Keratinocyte (primary cell): ENCODE data around the gene CFAP100. TPM values are rescaled to one million over a fixed set of nuclear protein-coding genes. Genes with fewer than 3 reads are reported as not detected.

Source experiments
- DNase-seq: peaks from one replicate; pipeline ENCODE4 v3.0.0-alpha.2; 2011; ENCODE audit warnings: low read depth, missing footprints, low spot score
- FAIRE-seq: peaks from 2 replicates; lab custom pipeline; 2011; peaks lifted over from hg19 to GRCh38; lab: Jason Lieb, UNC
- H2AFZ ChIP-seq: 2 replicates; pipeline ENCODE4 v1.6.0; 2012; ENCODE audit warnings: low read length, control low read depth, inconsistent platforms; ENCODE audit not compliant: control insufficient read depth
- H3K27ac ChIP-seq: 2 replicates; pipeline ENCODE4 v1.5.1; 2011; ENCODE audit warnings: low read length; ENCODE audit not compliant: control insufficient read depth, insufficient read depth
- H3K27me3 ChIP-seq: 3 replicates; pipeline ENCODE4 v1.6.0; 2011; ENCODE audit warnings: low read length; ENCODE audit not compliant: control insufficient read depth, insufficient read depth; ENCODE audit errors: extremely low read depth
- H3K36me3 ChIP-seq, 2 experiments: 2 replicates in 1 of 2; 3 replicates in 1 of 2; pipeline ENCODE4 v1.5.1; 2011; ENCODE audit warnings: low read length in 2 of 2, mild to moderate bottlenecking in 1 of 2; ENCODE audit not compliant: control insufficient read depth in 2 of 2, insufficient read depth in 2 of 2; ENCODE audit errors: extremely low read depth in 1 of 2
- H3K4me1 ChIP-seq: 3 replicates; pipeline ENCODE4 v1.5.1; 2011; ENCODE audit warnings: low read length; ENCODE audit not compliant: control insufficient read depth, insufficient read depth; ENCODE audit errors: extremely low read depth
- H3K4me2 ChIP-seq: 3 replicates; pipeline ENCODE4 v1.6.0; 2011; ENCODE audit warnings: low read depth, low read length; ENCODE audit not compliant: control insufficient read depth, insufficient read depth; ENCODE audit errors: extremely low read depth
- H3K4me3 ChIP-seq, 3 experiments: fragments of 200-600 bp in 1 of 3; sonication (generic) in 1 of 3; 2 replicates in 2 of 3; 3 replicates in 1 of 3; pipeline ENCODE4 v1.5.1; 2011 to 2016; ENCODE audit warnings: low read length in 3 of 3, mild to moderate bottlenecking in 3 of 3, control low read depth in 2 of 3, inconsistent platforms in 1 of 3, low read depth in 1 of 3, mixed read lengths in 1 of 3, mixed run types in 1 of 3, moderate library complexity in 1 of 3; ENCODE audit not compliant: control insufficient read depth in 2 of 3, insufficient read depth in 2 of 3; ENCODE audit errors: extremely low read depth in 1 of 3
- H3K79me2 ChIP-seq: 2 replicates; pipeline ENCODE4 v1.6.0; 2012; ENCODE audit warnings: low read length; ENCODE audit not compliant: control insufficient read depth, insufficient read depth
- H3K9ac ChIP-seq: 3 replicates; pipeline ENCODE4 v1.6.0; 2011; ENCODE audit warnings: low read length; ENCODE audit not compliant: control insufficient read depth, insufficient read depth; ENCODE audit errors: extremely low read depth
- H3K9me1 ChIP-seq: 3 replicates; pipeline ENCODE4 v1.6.0; 2011; ENCODE audit warnings: low read length; ENCODE audit not compliant: control insufficient read depth, insufficient read depth; ENCODE audit errors: extremely low read depth
- H3K9me3 ChIP-seq: 2 replicates; pipeline ENCODE4 v1.5.1; 2012; ENCODE audit warnings: low read depth, low read length; ENCODE audit not compliant: control insufficient read depth
- H4K20me1 ChIP-seq: 3 replicates; pipeline ENCODE4 v1.6.0; 2011; ENCODE audit warnings: low read length; ENCODE audit not compliant: control insufficient read depth, insufficient read depth; ENCODE audit errors: extremely low read depth
- EZH2 ChIP-seq: IDR thresholded peaks from one replicate; pipeline ENCODE4 v1.6.1; 2012; ENCODE audit warnings: inconsistent platforms, mild to moderate bottlenecking, low read length, moderate library complexity
- dilution Hi-C: fragments of 300-500 bp; cut with MboI; formaldehyde crosslinking; loops from one replicate; pipeline ENCODE4 v1.7.0; 2020; ENCODE audit warnings: low sequenced_read_pairs; ENCODE audit not compliant: extremely low pct_ligation_motif_present
- polyA plus RNA-seq, 5 experiments: library from polyadenylated mRNA; depleted of rRNA in 3 of 5; stranded (reverse) in 3 of 5; stranded (forward) in 1 of 5; unstranded in 1 of 5; fragments of >200 nt; gene quantifications; 1 replicate in 1 of 5; 2 replicates in 3 of 5; 3 replicates in 1 of 5; pipeline versions ENCODE4 v1.2.1 to v1.2.3, GENCODE V29; 2011 to 2012; ENCODE audit warnings: missing spikeins in 2 of 5, low read depth in 1 of 5, low replicate concordance in 1 of 5
- TF ChIP-seq, protein P1 (sequence below), 3 experiments: IDR thresholded peaks in 1 of 3; conservative IDR thresholded peaks in 1 of 3; optimal IDR thresholded peaks in 1 of 3; 2 replicates in 2 of 3; 3 replicates in 1 of 3; pipeline versions ENCODE3 to v1.5.1; 2011; ENCODE audit warnings: low read length in 3 of 3, mild to moderate bottlenecking in 3 of 3, moderate library complexity in 2 of 3, control low read depth in 1 of 3, inconsistent platforms in 1 of 3; ENCODE audit not compliant: insufficient read depth in 2 of 3; ENCODE audit errors: extremely low read depth in 1 of 3

CFAP100 gene
- polyA plus RNA-seq, 1 donor (not counting 4 experiments of a cell fraction or from before 2014, with no cell fraction given), result not detected

DNA sequence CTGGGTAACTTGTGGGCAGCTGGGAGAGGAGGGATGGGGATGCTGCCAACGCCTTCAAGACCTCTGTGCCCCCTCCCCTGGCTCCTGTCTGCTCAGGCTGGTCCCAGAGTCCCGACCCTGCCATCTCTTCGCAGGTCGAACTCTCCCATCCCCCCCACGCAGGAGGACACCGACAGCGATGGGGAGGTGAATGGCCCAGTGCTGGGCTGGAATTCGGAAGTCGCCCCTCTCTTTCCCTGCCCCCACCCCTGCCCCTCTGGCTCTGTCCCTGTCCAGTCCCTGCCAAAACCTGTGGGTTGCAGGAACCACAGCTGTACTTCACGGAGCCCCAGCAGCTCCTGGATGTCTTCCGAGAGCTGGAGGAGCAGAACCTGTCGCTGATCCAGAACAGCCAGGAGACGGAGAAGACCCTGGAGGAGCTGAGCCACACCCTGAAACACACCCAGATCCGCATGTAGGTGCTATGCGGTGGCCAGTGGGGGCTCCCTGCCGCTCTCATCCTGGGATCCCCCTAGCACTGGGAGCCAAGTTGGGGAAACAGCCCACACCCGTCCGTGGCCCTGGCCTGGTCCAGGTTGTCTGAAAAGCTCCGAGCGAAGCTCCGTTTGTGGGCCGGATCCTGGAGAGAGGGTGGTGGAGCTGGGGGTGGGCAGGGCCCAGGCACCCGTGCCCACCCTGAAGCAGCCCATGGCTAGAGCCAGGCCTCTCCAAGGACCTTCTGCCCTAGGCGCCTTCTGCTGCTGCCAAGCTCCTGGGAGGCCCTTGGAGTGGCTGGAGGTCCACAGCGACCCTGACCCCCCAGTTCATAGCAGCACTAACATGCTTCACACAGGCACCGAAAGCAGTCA lies 28.7 kb downstream of the CFAP100 start:
- H3K9me1 ChIP-seq, result no peaks in the 10 kb centered on the region
- H3K4me3 ChIP-seq, result no peak overlapping the region
- H3K36me3 ChIP-seq, result no peaks in the 10 kb centered on the region
- no peaks in the 10 kb centered on the region for H4K20me1 ChIP-seq
- no peak overlapping the region for H3K27ac ChIP-seq
- H2AFZ ChIP-seq, result no peak overlapping the region
- peaks cover 6% of the 10 kb centered on the region for H3K27me3 ChIP-seq
- DNase-seq, result no peak
- no peak for TF ChIP-seq EZH2
- TF ChIP-seq, protein P1, sequence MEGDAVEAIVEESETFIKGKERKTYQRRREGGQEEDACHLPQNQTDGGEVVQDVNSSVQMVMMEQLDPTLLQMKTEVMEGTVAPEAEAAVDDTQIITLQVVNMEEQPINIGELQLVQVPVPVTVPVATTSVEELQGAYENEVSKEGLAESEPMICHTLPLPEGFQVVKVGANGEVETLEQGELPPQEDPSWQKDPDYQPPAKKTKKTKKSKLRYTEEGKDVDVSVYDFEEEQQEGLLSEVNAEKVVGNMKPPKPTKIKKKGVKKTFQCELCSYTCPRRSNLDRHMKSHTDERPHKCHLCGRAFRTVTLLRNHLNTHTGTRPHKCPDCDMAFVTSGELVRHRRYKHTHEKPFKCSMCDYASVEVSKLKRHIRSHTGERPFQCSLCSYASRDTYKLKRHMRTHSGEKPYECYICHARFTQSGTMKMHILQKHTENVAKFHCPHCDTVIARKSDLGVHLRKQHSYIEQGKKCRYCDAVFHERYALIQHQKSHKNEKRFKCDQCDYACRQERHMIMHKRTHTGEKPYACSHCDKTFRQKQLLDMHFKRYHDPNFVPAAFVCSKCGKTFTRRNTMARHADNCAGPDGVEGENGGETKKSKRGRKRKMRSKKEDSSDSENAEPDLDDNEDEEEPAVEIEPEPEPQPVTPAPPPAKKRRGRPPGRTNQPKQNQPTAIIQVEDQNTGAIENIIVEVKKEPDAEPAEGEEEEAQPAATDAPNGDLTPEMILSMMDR (optimal IDR thresholded peaks at IDR 0.05 in 1 of 3, IDR thresholded peaks at IDR 0.05 in 1 of 3, conservative IDR thresholded peaks at IDR 0.05 in 1 of 3; ENCODE audit: extremely low read depth in 1 of 3, insufficient read depth in 2 of 3, low read length in 3 of 3), result no peak
- peaks cover 3% of the 10 kb centered on the region for H3K9me3 ChIP-seq
- no peak for FAIRE-seq
- H3K4me1 ChIP-seq, result no peaks in the 10 kb centered on the region
- H3K4me2 ChIP-seq, result no peak overlapping the region
- dilution Hi-C loops, result no loop called here
- H3K79me2 ChIP-seq, result no peaks in the 10 kb centered on the region
- H3K9ac ChIP-seq, result no peak overlapping the region

DNA sequence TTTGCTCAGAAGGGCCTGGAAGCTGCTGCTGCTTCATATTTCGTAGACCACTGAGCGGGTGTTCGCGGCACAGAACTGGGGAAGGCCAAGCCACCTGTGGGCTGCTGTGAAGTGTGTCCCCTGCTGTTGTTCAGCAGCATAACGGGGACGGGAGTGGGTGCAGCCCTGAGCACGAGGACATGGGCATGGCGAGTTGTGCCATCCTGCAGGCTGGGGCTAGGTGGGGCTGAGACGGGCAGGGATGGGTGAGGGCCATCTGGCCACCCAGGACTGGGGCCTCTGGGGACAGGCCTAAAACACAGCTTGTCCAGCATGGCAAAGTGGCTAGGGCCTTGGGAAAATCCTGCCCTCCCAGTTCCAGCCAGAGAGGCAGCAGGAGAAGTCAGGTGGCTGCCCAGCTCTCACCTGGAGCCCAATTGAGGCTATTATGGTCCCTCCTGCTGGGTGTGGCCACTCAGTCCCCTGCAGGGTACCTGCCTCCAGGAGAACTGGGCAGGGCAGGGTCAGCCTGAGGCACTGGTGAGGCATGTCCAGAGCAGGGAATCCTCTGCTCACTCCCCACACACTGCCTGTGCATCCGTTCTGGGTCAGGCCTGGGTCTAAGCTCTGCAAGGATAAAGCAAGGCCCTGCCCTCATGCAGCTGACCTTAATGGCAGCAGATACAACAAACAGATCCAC lies 29.5 kb downstream of the CFAP100 start:
- no peaks in the 10 kb centered on the region for H4K20me1 ChIP-seq
- H3K9me1 ChIP-seq, result no peaks in the 10 kb centered on the region
- no peak for DNase-seq
- H2AFZ ChIP-seq, result no peak overlapping the region
- FAIRE-seq, result no peak
- dilution Hi-C loops, result no loop called here
- H3K27ac ChIP-seq, result no peak overlapping the region
- TF ChIP-seq, protein P1 (optimal IDR thresholded peaks at IDR 0.05 in 1 of 3, IDR thresholded peaks at IDR 0.05 in 1 of 3, conservative IDR thresholded peaks at IDR 0.05 in 1 of 3; ENCODE audit: extremely low read depth in 1 of 3, insufficient read depth in 2 of 3, low read length in 3 of 3), result no peak
- no peak for TF ChIP-seq EZH2
- H3K9me3 ChIP-seq, result peaks cover 3% of the 10 kb centered on the region
- no peaks in the 10 kb centered on the region for H3K79me2 ChIP-seq
- H3K4me2 ChIP-seq, result no peak overlapping the region
- no peak overlapping the region for H3K4me3 ChIP-seq
- no peaks in the 10 kb centered on the region for H3K4me1 ChIP-seq
- peaks cover 5% of the 10 kb centered on the region for H3K27me3 ChIP-seq
- H3K36me3 ChIP-seq, result no peaks in the 10 kb centered on the region
- H3K9ac ChIP-seq, result no peak overlapping the region
